ENCODE results near the gene NRCAM. TPM values are rescaled to one million over a fixed set of nuclear protein-coding genes. Genes with fewer than 3 reads are reported as not detected.

NRCAM gene
- total RNA-seq, 1 donor from 2014 or later, result 7.9 TPM

GRCh38 chr7:108385834-108386422 is 70.3 kb downstream of the NRCAM start:
- intact Hi-C loops (cut with DNase I), result no loop called here
- DNase-seq (ENCODE audit: extremely low spot score in 2 of 2), result no peak
- no peak for TF ChIP-seq CTCF (IDR thresholded peaks at IDR 0.05)
- H3K27ac ChIP-seq, result no peak overlapping the region
- H3K27me3 ChIP-seq, result no peaks in the 10 kb centered on the region
- H3K4me1 ChIP-seq, result no peaks in the 10 kb centered on the region
- no peak overlapping the region for H3K4me3 ChIP-seq
- no peaks in the 10 kb centered on the region for H3K9me3 ChIP-seq
- no peaks in the 10 kb centered on the region for H3K36me3 ChIP-seq

- TF ChIP-seq CTCF (IDR thresholded peaks at IDR 0.05) (no peak), POLR2A (IDR thresholded peaks at IDR 0.05) (no peak), POLR2AphosphoS5 (IDR thresholded peaks at IDR 0.05; ENCODE audit: insufficient read depth in 1 of 2, low read depth in 1 of 2) (no peak)
- no peaks in the 10 kb centered on the region for H3K36me3 ChIP-seq
- H3K27ac ChIP-seq, result no peak overlapping the region
- no peaks in the 10 kb centered on the region for H3K4me1 ChIP-seq
- no peak overlapping the region for H3K4me3 ChIP-seq
- H3K9me3 ChIP-seq, result no peaks in the 10 kb centered on the region
- no peaks in the 10 kb centered on the region for H3K27me3 ChIP-seq
- no peak for DNase-seq (ENCODE audit: extremely low spot score in 2 of 2)
- intact Hi-C loops (cut with DNase I), result no loop called here
Observed at GRCh38 chr7:108384716-108385483, 71.3 kb downstream of the NRCAM start.

- Histone ChIP-seq H3K9me3 (no peaks in the 10 kb centered on the region), H3K27ac (no peak overlapping the region), H3K4me1 (no peaks in the 10 kb centered on the region), H3K36me3 (no peaks in the 10 kb centered on the region), H3K27me3 (no peaks in the 10 kb centered on the region), H3K4me3 (no peak overlapping the region)
- DNase-seq (ENCODE audit: extremely low spot score in 2 of 2), result no peak
- intact Hi-C loops (cut with DNase I), result no loop called here
- TF ChIP-seq POLR2A (IDR thresholded peaks at IDR 0.05), result no peak
- no peak for TF ChIP-seq POLR2AphosphoS5 (IDR thresholded peaks at IDR 0.05; ENCODE audit: insufficient read depth in 1 of 2, low read depth in 1 of 2)
- TF ChIP-seq CTCF (IDR thresholded peaks at IDR 0.05), result no peak
Observed at GRCh38 chr7:108382932-108383331, 73.3 kb downstream of the NRCAM start.

DNA sequence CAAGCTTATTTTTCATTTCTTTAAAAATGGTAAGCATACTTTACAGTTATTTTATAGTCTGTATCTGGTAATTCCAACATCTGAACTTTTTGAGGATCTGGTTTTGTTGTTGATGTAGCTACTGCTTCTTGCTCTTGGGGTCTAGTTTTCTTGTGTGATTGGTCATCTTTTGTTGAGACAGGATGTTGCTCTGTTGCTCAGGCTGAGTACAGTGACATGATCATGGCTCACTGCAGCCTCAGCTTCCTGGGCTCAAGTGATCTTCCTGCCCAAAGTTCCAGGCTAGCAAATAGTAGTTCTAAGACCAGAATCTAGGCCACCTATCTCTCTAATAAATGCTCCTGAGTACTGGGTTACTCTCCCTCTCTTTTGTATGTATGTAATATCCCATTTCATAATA is 75.7 kb downstream of the NRCAM start:
- Histone ChIP-seq H3K4me1 (no peaks in the 10 kb centered on the region), H3K36me3 (no peaks in the 10 kb centered on the region), H3K27ac (no peak overlapping the region), H3K4me3 (no peak overlapping the region), H3K27me3 (no peaks in the 10 kb centered on the region), H3K9me3 (no peaks in the 10 kb centered on the region)
- intact Hi-C loops (cut with DNase I), result no loop called here
- DNase-seq (ENCODE audit: extremely low spot score in 2 of 2), result no peak
- no peak for TF ChIP-seq POLR2AphosphoS5 (IDR thresholded peaks at IDR 0.05; ENCODE audit: insufficient read depth in 1 of 2, low read depth in 1 of 2)
- no peak for TF ChIP-seq POLR2A (IDR thresholded peaks at IDR 0.05)
- TF ChIP-seq CTCF (IDR thresholded peaks at IDR 0.05), result no peak

DNA sequence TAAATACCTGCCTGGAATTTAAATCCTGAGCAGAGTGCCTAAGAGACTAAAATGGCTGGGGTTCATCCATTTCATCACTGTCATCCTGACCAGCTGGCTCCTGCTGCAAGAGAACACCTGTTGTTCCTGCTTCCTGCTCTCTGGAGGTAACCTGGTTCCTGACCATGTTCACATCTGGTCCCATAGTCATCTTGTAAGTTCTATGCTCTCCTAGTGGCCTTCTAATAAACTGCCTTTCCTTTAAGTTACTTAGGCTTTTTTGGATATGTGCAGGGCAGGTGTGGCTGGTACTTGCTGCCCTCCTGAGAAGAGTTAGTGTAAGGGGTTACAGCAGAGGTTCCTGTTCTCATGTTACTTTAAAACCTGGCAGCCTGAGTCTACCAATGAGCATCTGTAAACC is 80.0 kb downstream of the NRCAM start:
- intact Hi-C loops (cut with DNase I), result no loop called here
- Histone ChIP-seq H3K9me3 (no peaks in the 10 kb centered on the region), H3K27me3 (no peaks in the 10 kb centered on the region), H3K4me1 (no peaks in the 10 kb centered on the region), H3K36me3 (no peaks in the 10 kb centered on the region), H3K27ac (no peak overlapping the region), H3K4me3 (no peak overlapping the region)
- TF ChIP-seq POLR2A (IDR thresholded peaks at IDR 0.05) (no peak), CTCF (IDR thresholded peaks at IDR 0.05) (no peak), POLR2AphosphoS5 (IDR thresholded peaks at IDR 0.05; ENCODE audit: insufficient read depth in 1 of 2, low read depth in 1 of 2) (no peak)
- no peak for DNase-seq (ENCODE audit: extremely low spot score in 2 of 2)

Data from vagina (tissue), 2 donors.